Karpas-422 (cell line): ENCODE measurements around the gene MEG3. TPM values are rescaled to one million over a fixed set of nuclear protein-coding genes. Genes with fewer than 3 reads are reported as not detected.

Experiments
- DNase-seq: peaks from one replicate; pipeline ENCODE4 v3.0.0-alpha.2; 2015
- H2AFZ ChIP-seq: fragments of 200-600 bp; sonication (generic); 2 replicates; pipeline ENCODE4 v1.6.1; 2014; ENCODE audit warnings: antibody characterized with exemption, low read length, mixed read lengths
- H3K27ac ChIP-seq: fragments of 200-600 bp; sonication (generic); 2 replicates; pipeline ENCODE4 v1.5.1; 2014; ENCODE audit warnings: mild to moderate bottlenecking, low read length, moderate library complexity
- H3K27me3 ChIP-seq: fragments of 200-600 bp; sonication (generic); 2 replicates; pipeline ENCODE4 v1.6.1; 2014; ENCODE audit warnings: low read length, mixed read lengths
- H3K36me3 ChIP-seq: fragments of 200-600 bp; sonication (generic); 2 replicates; pipeline ENCODE4 v1.6.1; 2014; ENCODE audit warnings: low read length, mixed read lengths; ENCODE audit not compliant: insufficient read depth
- H3K4me1 ChIP-seq: fragments of 200-600 bp; sonication (generic); 2 replicates; pipeline ENCODE4 v1.6.1; 2014; ENCODE audit warnings: mild to moderate bottlenecking, low read length, mixed read lengths
- H3K4me2 ChIP-seq: fragments of 200-600 bp; sonication (generic); 2 replicates; pipeline ENCODE4 v1.6.1; 2014; ENCODE audit warnings: low read length, low read depth, mild to moderate bottlenecking; ENCODE audit not compliant: poor library complexity, severe bottlenecking
- H3K4me3 ChIP-seq: fragments of 200-600 bp; sonication (generic); 2 replicates; pipeline ENCODE4 v1.5.1; 2014; ENCODE audit warnings: mild to moderate bottlenecking, antibody characterized with exemption, low read length, mixed read lengths
- H3K79me2 ChIP-seq: fragments of 200-600 bp; sonication (generic); 2 replicates; pipeline ENCODE4 v1.6.1; 2014; ENCODE audit warnings: mild to moderate bottlenecking, low read length, mixed read lengths
- H3K9ac ChIP-seq: fragments of 200-600 bp; sonication (generic); 2 replicates; pipeline ENCODE4 v1.6.0; 2014; ENCODE audit warnings: low read length
- H3K9me2 ChIP-seq: fragments of 200-600 bp; sonication (generic), shearing (Covaris generic); replicated peaks from 2 replicates; pipeline ENCODE4 v1.6.0; 2014; ENCODE audit warnings: mild to moderate bottlenecking, low read length, moderate library complexity; ENCODE audit not compliant: insufficient read depth
- H3K9me3 ChIP-seq: fragments of 300-700, 200-600 bp; sonication (generic); 2 replicates; pipeline ENCODE4 v1.6.1; 2014; ENCODE audit warnings: low read length, mixed read lengths
- H4K20me1 ChIP-seq: fragments of 200-600 bp; sonication (generic); 2 replicates; pipeline ENCODE4 v1.6.1; 2014; ENCODE audit warnings: mild to moderate bottlenecking, antibody characterized with exemption, low read length, low read depth; ENCODE audit not compliant: insufficient read depth
- total RNA-seq: library from RNA; depleted of rRNA; stranded (reverse); fragments of >200 nt; shearing (Covaris generic); gene quantifications from 2 replicates; pipeline ENCODE4 v1.2.3, GENCODE V29; 2014; ENCODE audit warnings: low replicate concordance

The MEG3 gene
- total RNA-seq, 1 experiment from 2014 or later = not detected

DNA sequence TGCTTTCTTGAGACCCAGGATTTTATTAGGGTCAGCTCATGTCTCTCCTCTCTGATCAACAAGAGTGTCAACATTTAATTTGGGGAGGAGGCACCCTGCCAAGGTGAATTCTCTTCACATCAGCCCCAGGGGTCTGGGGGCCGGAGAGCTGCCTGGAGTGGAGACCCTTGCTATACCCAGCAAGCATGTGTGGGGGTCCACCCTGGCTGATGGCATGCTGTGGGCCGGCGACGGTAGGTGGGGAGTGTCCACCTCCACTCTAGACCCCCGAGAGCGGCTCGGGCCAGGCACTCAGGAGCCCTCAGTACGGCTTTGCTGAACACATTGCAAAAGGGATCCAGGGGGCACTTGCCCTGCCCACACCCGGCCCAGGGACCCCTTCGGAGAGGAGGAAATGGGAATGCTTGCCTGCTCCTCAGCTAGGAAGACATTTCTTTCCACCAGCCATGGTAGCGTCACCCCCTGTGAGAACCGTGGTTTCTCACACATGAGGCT is 10.4 kb downstream of the MEG3 start:
- no peaks in the 10 kb centered on the region for H3K9me2 ChIP-seq
- no peak overlapping the region for H3K4me3 ChIP-seq
- H3K9ac ChIP-seq = no peak overlapping the region
- H3K27me3 ChIP-seq = no peaks in the 10 kb centered on the region
- no peak overlapping the region for H3K27ac ChIP-seq
- H3K36me3 ChIP-seq = no peaks in the 10 kb centered on the region
- H3K79me2 ChIP-seq = no peaks in the 10 kb centered on the region
- no peaks in the 10 kb centered on the region for H3K9me3 ChIP-seq
- DNase-seq = no peak
- H4K20me1 ChIP-seq = no peaks in the 10 kb centered on the region
- H2AFZ ChIP-seq = no peak overlapping the region
- H3K4me2 ChIP-seq = no peak overlapping the region
- no peaks in the 10 kb centered on the region for H3K4me1 ChIP-seq

- Histone ChIP-seq H3K4me3 (no peak overlapping the region), H3K9me3 (no peaks in the 10 kb centered on the region), H4K20me1 (no peaks in the 10 kb centered on the region), H3K9me2 (no peaks in the 10 kb centered on the region), H3K27ac (no peak overlapping the region), H3K4me1 (no peaks in the 10 kb centered on the region), H3K4me2 (no peak overlapping the region), H3K79me2 (no peaks in the 10 kb centered on the region), H3K9ac (no peak overlapping the region), H2AFZ (no peak overlapping the region), H3K27me3 (no peaks in the 10 kb centered on the region), H3K36me3 (no peaks in the 10 kb centered on the region)
- DNase-seq = no peak
These were observed 11.3 kb downstream of the MEG3 start for GRCh38 chr14:100836941-100837804.

- no peak overlapping the region for H3K4me2 ChIP-seq
- H2AFZ ChIP-seq = no peak overlapping the region
- no peaks in the 10 kb centered on the region for H3K79me2 ChIP-seq
- H3K4me3 ChIP-seq = no peak overlapping the region
- H3K27me3 ChIP-seq = no peaks in the 10 kb centered on the region
- H3K9me2 ChIP-seq = no peaks in the 10 kb centered on the region
- no peaks in the 10 kb centered on the region for H3K4me1 ChIP-seq
- no peak for DNase-seq
- H3K36me3 ChIP-seq = no peaks in the 10 kb centered on the region
- no peak overlapping the region for H3K9ac ChIP-seq
- no peaks in the 10 kb centered on the region for H4K20me1 ChIP-seq
- no peaks in the 10 kb centered on the region for H3K9me3 ChIP-seq
- no peak overlapping the region for H3K27ac ChIP-seq
These were observed 12.0 kb downstream of the MEG3 start for GRCh38 chr14:100837805-100838350.

DNA sequence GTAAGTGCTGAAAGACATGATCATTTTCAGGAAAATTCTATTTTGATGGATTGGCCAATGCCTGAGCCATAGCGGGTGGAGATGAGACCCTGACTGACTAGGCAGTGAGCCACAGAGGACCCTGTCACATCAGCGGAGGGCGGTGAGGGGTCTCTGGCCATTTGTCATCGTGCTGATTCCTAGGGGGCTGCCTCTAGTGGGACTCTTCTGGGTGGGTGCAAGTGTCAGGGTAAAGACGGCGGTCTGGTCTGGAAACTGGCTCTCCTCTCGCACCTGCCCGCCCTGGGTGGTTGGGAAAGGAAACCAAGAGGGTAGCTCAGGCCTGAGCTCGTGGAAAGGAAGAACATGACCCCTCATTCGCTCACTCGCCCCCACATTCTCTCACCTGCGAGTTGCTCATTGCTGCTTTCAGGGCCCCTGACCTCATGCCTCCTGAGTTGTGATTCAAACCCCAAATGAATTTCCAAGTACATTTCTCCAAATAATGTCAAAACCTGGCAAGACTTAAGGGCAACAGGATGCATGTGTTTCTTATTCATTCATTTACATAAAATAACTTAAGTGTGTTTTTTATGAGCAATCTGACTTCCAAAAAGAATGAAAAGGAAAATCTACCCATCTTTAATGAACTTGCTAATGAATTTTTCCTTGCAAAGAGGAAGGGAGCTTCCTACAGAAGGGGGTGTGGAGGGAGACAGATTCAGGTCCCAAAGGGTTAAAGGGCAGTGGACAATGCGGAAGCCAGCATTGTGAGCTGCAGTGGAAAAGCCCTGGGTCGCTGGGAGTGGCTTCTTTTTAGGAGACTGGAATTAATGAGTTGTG is 12.8 kb downstream of the MEG3 start:
- no peak for DNase-seq
- Histone ChIP-seq H3K79me2 (no peaks in the 10 kb centered on the region), H3K4me1 (no peaks in the 10 kb centered on the region), H3K9me3 (no peaks in the 10 kb centered on the region), H3K9ac (no peak overlapping the region), H3K36me3 (no peaks in the 10 kb centered on the region), H3K4me3 (no peak overlapping the region), H3K27me3 (no peaks in the 10 kb centered on the region), H2AFZ (no peak overlapping the region), H3K9me2 (no peaks in the 10 kb centered on the region), H3K27ac (no peak overlapping the region), H4K20me1 (no peaks in the 10 kb centered on the region), H3K4me2 (no peak overlapping the region)

DNA sequence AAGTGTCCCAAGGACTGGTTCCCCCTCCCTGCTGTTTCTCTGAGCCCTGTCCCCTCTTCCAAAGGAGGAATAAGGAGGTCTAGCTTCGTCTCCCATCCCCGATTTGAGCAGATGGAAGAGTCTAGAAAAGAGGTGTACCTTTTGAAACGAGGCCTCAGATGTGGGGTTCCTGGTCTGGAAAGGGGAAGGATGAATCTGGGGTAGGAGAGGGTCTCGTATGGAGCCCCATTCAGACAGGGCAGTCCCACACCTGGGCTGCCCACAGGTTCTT is 13.3 kb downstream of the MEG3 start:
- no peak overlapping the region for H3K4me2 ChIP-seq
- no peak overlapping the region for H3K4me3 ChIP-seq
- no peak for DNase-seq
- H3K9me2 ChIP-seq = no peaks in the 10 kb centered on the region
- H3K9me3 ChIP-seq = no peaks in the 10 kb centered on the region
- H3K9ac ChIP-seq = no peak overlapping the region
- H3K27me3 ChIP-seq = no peaks in the 10 kb centered on the region
- H4K20me1 ChIP-seq = no peaks in the 10 kb centered on the region
- H3K4me1 ChIP-seq = no peaks in the 10 kb centered on the region
- no peak overlapping the region for H3K27ac ChIP-seq
- no peaks in the 10 kb centered on the region for H3K36me3 ChIP-seq
- no peaks in the 10 kb centered on the region for H3K79me2 ChIP-seq
- no peak overlapping the region for H2AFZ ChIP-seq

DNA sequence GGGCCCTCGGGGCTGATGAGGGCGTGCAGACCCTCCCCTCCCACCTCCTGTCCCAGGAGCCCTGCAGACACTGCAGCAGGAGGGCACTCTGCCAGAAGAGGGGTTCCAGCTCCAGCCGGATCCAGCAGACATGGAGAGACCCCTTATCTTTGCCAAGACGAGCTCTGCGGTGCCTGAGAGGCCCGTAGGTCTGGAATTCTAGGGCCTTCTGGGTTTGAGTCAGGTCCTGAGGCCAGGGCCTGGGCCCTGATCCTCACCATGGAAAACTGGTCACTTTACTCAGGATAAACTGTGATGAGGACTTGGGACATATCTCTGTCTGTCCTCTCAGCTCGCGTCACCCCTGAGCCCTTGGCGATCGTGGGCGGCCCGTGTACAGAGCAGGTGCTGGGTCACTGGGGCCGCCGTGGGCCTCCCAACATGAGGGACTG is 13.8 kb downstream of the MEG3 start:
- H2AFZ ChIP-seq = no peak overlapping the region

DNA sequence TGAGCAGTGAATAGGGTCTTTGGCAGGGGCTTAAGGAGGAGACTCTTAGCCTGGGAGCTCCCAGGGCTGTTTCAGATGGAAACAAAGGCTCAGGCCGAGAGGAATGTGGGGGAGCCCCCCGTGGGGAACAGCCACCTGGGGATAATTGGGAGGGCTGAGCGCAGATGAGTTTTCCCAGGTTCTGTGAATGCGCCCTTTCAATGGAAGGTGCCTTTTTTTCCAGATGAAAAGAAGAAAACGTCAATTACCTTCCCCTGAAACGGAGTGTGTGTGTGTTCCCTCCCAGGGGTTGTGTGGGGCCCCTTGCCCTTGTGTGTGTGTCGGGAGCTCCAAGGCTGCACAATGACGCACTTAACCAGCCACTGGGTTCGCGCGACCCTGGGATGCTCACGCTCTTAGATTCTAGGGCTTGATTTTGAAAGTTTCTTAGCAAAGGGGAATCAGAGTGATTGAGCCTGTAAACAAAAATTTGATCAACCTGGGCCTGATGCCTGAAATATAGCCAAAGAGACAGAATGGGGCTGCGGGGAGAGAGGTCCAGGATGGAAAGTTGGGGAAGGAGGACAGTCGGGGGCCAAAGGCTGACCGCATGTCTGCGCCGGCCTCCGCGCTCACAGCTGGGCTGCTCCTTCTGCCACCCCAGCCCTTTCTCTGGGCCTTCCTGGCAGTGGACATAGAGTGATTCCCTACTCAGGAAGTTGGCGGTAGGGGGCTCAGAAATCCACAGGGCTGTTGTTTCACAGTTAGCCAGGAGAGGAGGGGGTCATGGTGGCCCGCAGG is 14.6 kb downstream of the MEG3 start:
- H3K9me2 ChIP-seq = no peaks in the 10 kb centered on the region
- H3K9ac ChIP-seq = no peak overlapping the region
- H3K4me2 ChIP-seq = no peak overlapping the region

More for the DNA sequence above, 13.8 kb downstream of the MEG3 start:
- DNase-seq = no peak
- Histone ChIP-seq H3K4me2 (no peak overlapping the region), H4K20me1 (no peaks in the 10 kb centered on the region), H3K4me1 (no peaks in the 10 kb centered on the region), H3K4me3 (no peak overlapping the region), H3K9ac (no peak overlapping the region), H3K79me2 (no peaks in the 10 kb centered on the region), H3K9me3 (no peaks in the 10 kb centered on the region), H3K36me3 (no peaks in the 10 kb centered on the region), H3K9me2 (no peaks in the 10 kb centered on the region), H3K27ac (no peak overlapping the region), H3K27me3 (no peaks in the 10 kb centered on the region)

More for the DNA sequence above, 14.6 kb downstream of the MEG3 start:
- H3K27ac ChIP-seq = no peak overlapping the region
- H3K79me2 ChIP-seq = no peaks in the 10 kb centered on the region
- no peak for DNase-seq
- H3K4me3 ChIP-seq = no peak overlapping the region
- no peak overlapping the region for H2AFZ ChIP-seq
- no peaks in the 10 kb centered on the region for H3K36me3 ChIP-seq
- no peaks in the 10 kb centered on the region for H4K20me1 ChIP-seq
- no peaks in the 10 kb centered on the region for H3K9me3 ChIP-seq
- no peaks in the 10 kb centered on the region for H3K27me3 ChIP-seq
- H3K4me1 ChIP-seq = no peaks in the 10 kb centered on the region
